Posterior cingulate gyrus (tissue), 11 donors: Measurements from ENCODE around the gene PSMA7.

Source experiments
- DNase-seq, 10 donors: peaks; one replicate each; pipeline versions ENCODE4 v3.0.0 to v3.0.0-alpha.2; 2020 to 2021; ENCODE audit warnings: mixed read lengths in 3 of 10
- intact Hi-C: fragments of 100-400 bp; cut with DNase I; formaldehyde crosslinking; loops from one replicate; pipeline ENCODE4 v1.15.1; 2023

The PSMA7 gene

DNA sequence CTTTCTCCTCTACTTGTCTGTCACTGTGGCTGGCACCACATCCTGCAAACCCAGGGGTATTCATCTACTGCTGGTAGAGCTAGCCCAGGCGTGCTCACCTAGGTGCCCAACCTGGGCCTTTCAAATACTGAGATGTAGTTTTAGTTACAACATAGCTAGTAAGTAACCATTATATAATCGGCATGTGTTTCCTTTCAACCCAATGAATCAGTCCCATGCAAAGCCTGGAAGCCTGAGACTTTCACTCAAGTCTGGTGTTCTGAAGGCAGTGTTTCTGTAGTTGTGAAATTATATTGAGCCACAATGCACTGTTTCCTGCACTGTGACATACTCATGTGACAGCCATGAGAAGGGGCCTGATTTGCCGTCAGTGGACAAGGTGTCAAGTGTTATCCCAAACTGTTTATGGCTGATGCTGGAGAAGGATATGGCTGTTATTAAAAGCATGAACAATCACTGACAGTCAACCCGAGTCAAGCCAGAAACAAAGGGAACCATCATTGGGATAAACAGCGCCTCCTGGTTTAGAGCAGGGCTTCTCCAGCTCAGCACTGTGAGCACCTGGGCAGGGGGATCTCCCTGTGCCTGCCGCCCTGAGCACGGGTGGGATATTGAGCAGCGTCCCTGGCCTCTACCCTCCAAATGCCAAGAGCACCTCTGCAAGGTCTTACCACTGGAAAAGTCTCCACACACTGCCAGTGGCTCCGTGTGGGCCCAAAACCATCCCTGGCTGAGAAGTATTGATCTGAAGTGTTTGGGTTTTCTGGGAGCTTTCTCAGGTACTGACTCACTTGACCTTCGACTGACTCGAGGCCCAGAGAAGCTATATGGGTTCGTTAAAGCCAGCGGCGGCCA is 1.6 kb downstream of the PSMA7 start:
- no peak for DNase-seq
- intact Hi-C loops = loop anchor here (2.0 to 5.0 kb wide), 2 partner anchors 41 to 75 kb away; partner anchors contain the start of gene MTG2

- intact Hi-C loops = loop anchor here (2.0 to 5.0 kb wide), 2 partner anchors 41 to 74 kb away; partner anchors contain the start of gene MTG2
- DNase-seq = no peak
Measured at GRCh38 chr20:62141043-62141396, 2.2 kb downstream of the PSMA7 start.

GRCh38 chr20:62139636-62140035 is 3.6 kb downstream of the PSMA7 start:
- intact Hi-C loops = loop anchor here (2.0 to 5.0 kb wide), 2 partner anchors 43 to 73 kb away; partner anchors contain the start of gene MTG2
- no peak for DNase-seq

DNA sequence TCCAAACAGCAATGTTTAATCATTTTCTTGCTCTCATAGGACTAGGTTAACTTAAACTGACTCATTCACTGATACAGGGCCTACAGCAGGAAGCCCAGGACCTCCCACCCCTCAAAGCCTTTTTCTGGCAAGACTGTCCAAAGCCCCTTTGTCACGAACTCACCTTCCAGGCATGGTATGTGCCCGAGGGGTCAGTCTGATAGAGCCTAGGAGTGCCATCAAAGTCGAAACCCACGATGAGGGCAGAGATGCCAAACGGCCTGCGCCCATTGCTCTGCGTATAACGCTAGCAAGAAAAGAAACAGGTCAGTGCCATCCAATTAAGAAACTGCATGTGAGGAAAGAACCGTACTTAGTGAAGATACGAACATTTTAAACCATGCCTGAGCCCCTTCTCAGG is 4.3 kb downstream of the PSMA7 start:
- intact Hi-C loops = no loop called here
- no peak for DNase-seq

DNA sequence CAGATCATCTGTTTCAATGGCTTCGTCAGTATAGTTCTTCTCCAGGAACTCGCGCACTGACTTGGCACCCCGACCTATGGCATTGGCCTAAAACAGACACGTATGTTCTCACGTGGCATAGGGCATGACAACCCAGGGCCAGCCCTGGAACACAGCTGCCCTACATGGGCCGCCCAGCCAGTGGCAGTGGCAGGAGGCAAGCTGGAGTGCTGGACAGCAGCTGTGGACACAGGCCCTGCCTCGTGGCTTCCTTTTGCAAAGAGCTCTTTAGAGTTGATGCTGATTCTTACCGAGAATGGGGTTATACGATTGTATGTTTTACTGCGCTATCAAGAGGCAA is 5.0 kb downstream of the PSMA7 start:
- no peak for DNase-seq
- intact Hi-C loops = no loop called here

DNA sequence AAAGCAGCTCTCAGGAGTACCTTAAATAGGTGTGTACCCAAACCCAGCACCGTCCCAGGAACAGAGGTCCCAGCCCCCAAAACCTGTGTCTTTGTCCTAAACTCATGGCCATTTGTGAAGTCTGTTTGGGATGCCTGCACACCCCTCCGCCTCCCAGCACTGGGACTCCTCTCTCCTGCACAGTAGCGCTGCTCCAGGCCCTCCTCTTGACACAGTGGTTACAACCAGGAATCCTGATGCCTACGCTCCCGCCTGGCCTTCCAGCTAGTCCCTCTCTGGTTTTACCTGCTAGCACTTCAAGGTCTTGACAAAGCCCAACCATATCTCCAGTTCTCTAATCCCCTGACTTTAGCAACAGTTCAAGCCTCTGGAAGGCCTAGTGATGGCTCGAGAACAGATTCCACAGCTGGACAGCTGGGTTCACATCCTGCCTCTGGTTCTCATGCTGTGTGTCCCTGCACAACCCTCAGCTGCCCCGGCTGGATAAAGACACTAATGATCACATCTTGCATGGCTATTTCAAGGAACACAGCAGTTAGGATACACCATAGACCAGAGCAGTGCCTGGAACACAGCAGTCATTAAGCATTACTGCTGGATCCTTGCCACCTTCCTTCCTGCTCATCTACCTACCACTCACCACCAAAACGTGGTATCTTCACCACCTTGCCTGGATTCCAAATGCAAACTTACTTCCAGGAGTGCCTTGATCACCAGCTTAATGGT is 5.6 kb downstream of the PSMA7 start:
- DNase-seq = no peak
- intact Hi-C loops = loop anchor here (1.0 kb wide), 1 partner anchor 126 kb away; no protein-coding TSS in a partner anchor

- DNase-seq = no peak
- intact Hi-C loops = loop anchor here (1.0 kb wide), 1 partner anchor 126 kb away; no protein-coding TSS in a partner anchor
Measured at GRCh38 chr20:62137092-62137384, 6.2 kb downstream of the PSMA7 start.

DNA sequence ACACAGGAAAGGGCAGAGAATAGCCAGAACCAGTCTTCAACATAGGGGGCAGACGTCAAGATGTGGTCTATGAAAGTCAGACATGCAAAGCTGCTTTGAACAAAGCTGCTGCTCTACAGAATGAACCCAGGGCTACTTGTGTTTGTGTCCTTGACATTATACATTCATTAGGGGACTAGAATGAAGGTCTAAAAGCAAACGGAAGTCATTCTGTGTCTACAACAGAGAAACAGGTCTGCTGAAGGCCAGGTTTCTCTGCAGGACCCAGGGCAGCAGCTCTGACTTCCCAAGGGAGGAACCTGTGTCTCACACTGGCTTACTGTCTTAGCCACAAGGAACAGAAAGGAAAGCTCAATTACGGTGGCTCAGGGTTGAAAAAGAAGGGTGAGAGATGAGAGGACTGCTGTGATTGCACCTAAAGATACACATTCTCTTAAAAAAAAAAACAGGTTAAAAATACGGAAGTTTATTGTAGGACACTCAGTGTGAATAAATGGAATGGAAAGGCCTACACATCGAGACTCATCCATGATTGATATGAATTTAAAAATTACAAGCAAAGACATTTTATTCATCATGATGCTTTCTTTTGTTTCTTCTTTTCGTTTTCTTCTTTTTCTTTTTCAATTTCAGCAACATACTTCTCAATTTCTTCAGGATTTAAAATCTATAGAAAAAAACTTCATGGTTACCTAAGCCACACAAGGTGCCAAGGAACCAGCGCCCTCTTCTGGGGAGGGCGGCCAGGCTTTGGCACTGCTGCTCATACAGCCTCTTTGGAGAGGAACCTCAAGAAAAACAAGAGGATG is 6.7 kb downstream of the PSMA7 start:
- intact Hi-C loops = loop anchor here (1.0 kb wide), 1 partner anchor 125 kb away; no protein-coding TSS in a partner anchor
- DNase-seq = peak in 9 of 10 donors; percentile 37 to 95 (median 68)

DNA sequence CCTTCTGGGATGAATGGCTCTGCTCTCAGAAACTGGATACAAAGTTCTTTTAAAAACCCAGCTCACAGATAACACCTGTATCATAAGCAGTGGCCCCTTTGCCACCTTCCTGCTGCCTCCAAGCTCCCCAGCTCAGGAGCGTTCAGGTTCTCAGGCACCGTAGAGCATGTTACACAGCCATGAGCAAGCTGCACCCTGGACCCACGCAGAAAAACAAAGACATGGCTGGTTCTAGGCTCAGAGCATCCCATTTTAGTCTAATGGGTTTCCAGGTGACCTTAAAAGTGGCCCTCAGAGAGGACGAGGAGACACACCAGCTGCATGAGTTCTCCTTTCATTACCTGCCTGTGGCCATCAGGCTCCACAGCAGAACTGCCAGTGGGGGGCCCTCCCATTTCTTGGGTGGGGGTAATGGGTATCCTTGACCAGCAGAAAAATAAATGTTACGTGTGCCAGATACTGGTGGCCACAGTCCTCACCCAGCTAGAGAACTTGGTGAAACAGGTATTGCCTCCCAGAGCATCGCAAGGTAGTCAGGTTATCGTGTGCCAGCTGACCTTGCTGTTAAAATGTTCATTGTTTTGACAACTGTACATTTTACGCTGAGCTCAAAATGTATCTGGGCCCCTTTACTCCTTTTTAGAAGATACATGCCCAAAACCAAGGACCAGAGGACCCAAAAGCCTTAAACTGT is 7.5 kb downstream of the PSMA7 start:
- intact Hi-C loops = no loop called here
- DNase-seq = no peak

DNA sequence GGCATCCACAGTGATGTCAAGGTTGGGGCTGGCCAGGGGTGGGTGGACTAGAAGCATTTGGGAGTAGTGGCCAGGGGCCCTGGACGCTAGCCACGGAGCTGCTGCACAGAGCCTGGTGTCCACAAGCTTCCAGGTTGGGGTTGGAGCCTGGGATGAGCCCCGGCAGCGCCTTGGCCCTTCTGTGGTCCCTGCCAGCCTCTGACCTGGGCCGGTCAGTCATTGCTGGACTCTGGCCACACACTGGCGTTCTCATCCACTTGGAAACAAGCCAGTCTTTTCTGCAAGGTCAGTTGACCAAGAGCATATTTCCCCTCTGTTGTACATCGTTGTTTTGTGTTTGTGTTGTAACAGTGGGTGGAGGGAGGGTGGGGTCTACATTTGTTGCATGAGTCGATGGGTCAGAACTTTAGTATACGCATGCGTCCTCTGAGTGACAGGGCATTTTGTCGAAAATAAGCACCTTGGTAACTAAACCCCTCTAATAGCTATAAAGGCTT is 8.4 kb downstream of the PSMA7 start:
- no peak for DNase-seq
- intact Hi-C loops = no loop called here

DNA sequence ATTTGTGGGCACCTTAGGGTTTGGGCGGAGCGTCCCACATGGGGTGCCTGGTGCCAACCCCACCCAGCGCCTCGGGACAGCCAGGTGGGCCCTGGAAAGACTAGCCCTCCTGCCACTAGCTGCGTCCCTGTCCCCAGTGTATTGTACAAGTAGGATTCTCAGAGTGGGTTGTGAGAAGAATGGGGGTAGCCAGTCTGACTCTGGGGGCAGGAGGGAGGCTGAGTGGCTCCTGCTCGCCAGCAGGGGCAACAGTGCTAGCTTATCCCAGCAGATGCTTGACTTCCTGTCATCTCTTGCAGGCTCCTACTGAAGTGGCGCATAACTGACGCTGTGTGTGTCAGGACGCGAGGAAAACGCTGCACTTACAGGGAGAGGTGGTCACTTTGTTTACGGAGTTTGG is 9.3 kb downstream of the PSMA7 start:
- intact Hi-C loops = no loop called here
- DNase-seq = no peak

- DNase-seq = peak in 2 of 10 donors; percentile 74 to 82
- intact Hi-C loops = no loop called here
Measured at GRCh38 chr20:62133051-62133845, 9.9 kb downstream of the PSMA7 start.

GRCh38 chr20:62132421-62132820 is 10.8 kb downstream of the PSMA7 start:
- intact Hi-C loops = no loop called here
- peak in 2 of 10 donors; percentile 35 to 88 for DNase-seq

DNA sequence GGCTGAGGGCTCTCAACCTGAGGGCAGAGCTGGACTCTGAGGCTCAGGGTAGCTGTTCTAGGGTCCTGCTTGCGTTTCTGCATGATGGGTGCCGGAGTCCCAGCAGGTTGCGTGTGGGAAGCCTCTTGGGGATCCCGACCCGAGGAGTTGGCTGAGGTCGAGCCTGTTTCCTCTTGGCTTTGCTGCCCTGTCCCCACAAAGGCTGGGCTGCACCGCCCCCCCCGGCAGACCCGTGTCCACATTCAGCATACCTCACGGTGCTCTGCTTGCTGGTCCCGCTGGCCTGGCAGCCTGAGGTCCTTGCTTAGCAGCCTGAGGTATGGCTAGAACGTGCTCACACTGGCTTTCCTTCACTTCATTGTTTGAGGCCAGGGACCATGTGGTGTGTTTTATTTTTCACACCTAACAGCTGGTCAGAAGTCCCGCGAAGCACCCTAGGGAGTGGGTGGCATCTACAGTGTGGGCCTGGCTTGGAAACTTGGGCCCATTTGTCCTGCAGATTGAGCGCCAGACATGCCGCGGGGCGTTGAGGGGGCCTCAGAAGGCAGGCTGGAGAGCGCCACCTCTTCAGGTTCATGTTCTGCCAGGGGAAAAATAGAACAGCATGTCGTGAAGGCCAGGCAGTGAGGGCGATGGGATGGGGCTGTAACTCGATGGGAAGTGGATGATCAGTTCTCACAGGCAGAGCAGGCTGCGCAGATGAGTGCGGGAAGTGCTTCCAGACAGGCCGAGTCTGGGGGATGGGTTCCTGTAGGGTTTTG is 11.5 kb downstream of the PSMA7 start:
- DNase-seq = peak in 1 of 10 donors; percentile 83
- intact Hi-C loops = no loop called here

- intact Hi-C loops = loop anchor here (10.0 kb wide), 1 partner anchor 105 kb away; the partner anchor contains the start of gene OSBPL2
- no peak for DNase-seq
Measured at GRCh38 chr20:62129731-62130531, 13.3 kb downstream of the PSMA7 start.

DNA sequence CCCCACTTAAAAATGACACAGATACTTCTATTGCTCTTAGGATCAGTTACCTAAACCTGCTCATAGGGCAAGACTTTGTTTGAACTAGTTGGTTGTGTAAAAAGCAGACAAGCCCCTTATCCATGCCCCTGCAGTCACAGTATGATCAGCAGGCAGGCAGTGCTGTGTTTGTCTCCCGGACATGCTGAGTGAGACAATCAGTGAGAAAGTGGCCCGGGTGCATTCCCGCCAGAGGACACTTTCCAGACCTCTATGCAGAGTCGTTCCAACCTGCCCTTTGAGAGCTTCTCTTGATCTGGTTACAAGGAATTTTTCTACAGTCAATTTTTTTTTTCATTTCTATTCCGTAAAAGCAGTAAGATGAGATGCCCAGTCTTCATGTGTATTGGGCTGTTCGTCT is 14.7 kb downstream of the PSMA7 start:
- intact Hi-C loops = loop anchor here (10.0 kb wide), 1 partner anchor 106 kb away; the partner anchor contains the start of gene OSBPL2
- no peak for DNase-seq

- intact Hi-C loops = loop anchor here (10.0 kb wide), 1 partner anchor 107 kb away; the partner anchor contains the start of gene OSBPL2
- DNase-seq = no peak
Measured at GRCh38 chr20:62127799-62128198, 15.4 kb downstream of the PSMA7 start.
